Measurements from ENCODE around the gene COMT.

GRCh38 chr22:19970479-19971275 lies 29.1 kb downstream of the COMT start:
- TF ChIP-seq CTCF (IDR thresholded peaks at IDR 0.05) (peak in 3 of 4 experiments; percentile 92 to 98 (median 92)), POLR2AphosphoS5 (IDR thresholded peaks at IDR 0.05) (no peak), POLR2A (IDR thresholded peaks at IDR 0.05) (no peak), EP300 (IDR thresholded peaks at IDR 0.05) (no peak)
